Colonic mucosa (tissue), 4 donors: ENCODE data around the gene PSMC3. TPM values are rescaled to one million over a fixed set of nuclear protein-coding genes. Genes with fewer than 3 reads are reported as not detected.

Experiments
- DNase-seq: peaks from one replicate; pipeline ENCODE4 v3.0.0-alpha.2; 2020
- H3K27ac ChIP-seq: fragments of 200-600 bp; one replicate; pipeline ENCODE4 v1.8.0; 2021
- H3K27me3 ChIP-seq: fragments of 200-600 bp; one replicate; pipeline ENCODE4 v1.8.0; 2021
- H3K36me3 ChIP-seq: fragments of 200-600 bp; one replicate; pipeline ENCODE4 v1.8.0; 2021
- H3K4me1 ChIP-seq: fragments of 200-600 bp; one replicate; pipeline ENCODE4 v1.8.0; 2021; ENCODE audit warnings: mild to moderate bottlenecking
- H3K4me3 ChIP-seq: fragments of 200-600 bp; one replicate; pipeline ENCODE4 v1.8.0; 2021
- H3K9ac ChIP-seq, 2 donors: one replicate each; pipeline ENCODE4 v1.7.0; 2013; ENCODE audit warnings: control low read depth in 2 of 2, low read depth in 2 of 2, low read length in 2 of 2
- H3K9me3 ChIP-seq: fragments of 200-600 bp; one replicate; pipeline ENCODE4 v1.8.0; 2021
- CTCF ChIP-seq: fragments of 200-600 bp; IDR thresholded peaks from one replicate; pipeline ENCODE4 v1.8.0; 2022; ENCODE audit warnings: antibody characterized with exemption, mild to moderate bottlenecking
- intact Hi-C: fragments of 100-400 bp; cut with DNase I; formaldehyde crosslinking; loops from one replicate; pipeline ENCODE4 v1.14.1; 2022
- total RNA-seq, 2 donors: library from RNA; stranded (reverse); fragmentation: NEBNext Ultra II Directional in 1 of 2; extraction: Animal tissue kit (Norgen Biotek cat#: 25700) in 1 of 2; gene quantifications; one replicate each; pipeline ENCODE4 v1.2.1, GENCODE V29; 2021
- donor health status: healthy.
- donor health status: DM: no; HTN: no; CAD: no.
- donor health status: DM: no; HTN: no; CAD: no.

PSMC3 gene
- total RNA-seq, 2 donors from 2014 or later = 74.4 to 152 TPM

- Histone ChIP-seq H3K27me3 (no peaks in the 10 kb centered on the region), H3K9ac (no peak overlapping the region), H3K27ac (peak overlapping the region; percentile 11), H3K9me3 (no peaks in the 10 kb centered on the region), H3K4me3 (no peak overlapping the region), H3K36me3 (no peaks in the 10 kb centered on the region), H3K4me1 (no peaks in the 10 kb centered on the region)
- no peak for TF ChIP-seq CTCF
- DNase-seq = no peak
- intact Hi-C loops = no loop called here
Measured at GRCh38 chr11:47388697-47389576, 37.3 kb downstream of the PSMC3 start.

- Histone ChIP-seq H3K9ac (no peak overlapping the region), H3K4me3 (no peak overlapping the region), H3K9me3 (no peaks in the 10 kb centered on the region), H3K4me1 (no peaks in the 10 kb centered on the region), H3K36me3 (no peaks in the 10 kb centered on the region), H3K27me3 (no peaks in the 10 kb centered on the region), H3K27ac (peak overlapping the region; percentile 11)
- intact Hi-C loops = no loop called here
- no peak for DNase-seq
- TF ChIP-seq CTCF = no peak
Measured at GRCh38 chr11:47387944-47388696, 38.1 kb downstream of the PSMC3 start.

- Histone ChIP-seq H3K9me3 (no peaks in the 10 kb centered on the region), H3K4me3 (no peak overlapping the region), H3K4me1 (no peaks in the 10 kb centered on the region), H3K27me3 (no peaks in the 10 kb centered on the region), H3K9ac (no peak overlapping the region), H3K27ac (no peak overlapping the region), H3K36me3 (no peaks in the 10 kb centered on the region)
- intact Hi-C loops = no loop called here
- no peak for TF ChIP-seq CTCF
- no peak for DNase-seq
Measured at GRCh38 chr11:47384498-47384897, 41.7 kb downstream of the PSMC3 start.

GRCh38 chr11:47383071-47383470, 43.2 kb downstream of the PSMC3 start:
- intact Hi-C loops = no loop called here
- no peaks in the 10 kb centered on the region for H3K4me1 ChIP-seq
- no peaks in the 10 kb centered on the region for H3K27me3 ChIP-seq
- no peak for TF ChIP-seq CTCF
- no peaks in the 10 kb centered on the region for H3K36me3 ChIP-seq
- no peak for DNase-seq
- H3K27ac ChIP-seq = no peak overlapping the region
- no peak overlapping the region for H3K4me3 ChIP-seq
- H3K9ac ChIP-seq = no peak overlapping the region
- H3K9me3 ChIP-seq = no peaks in the 10 kb centered on the region

- no peak for TF ChIP-seq CTCF
- no peaks in the 10 kb centered on the region for H3K27me3 ChIP-seq
- H3K27ac ChIP-seq = no peak overlapping the region
- H3K9ac ChIP-seq = no peak overlapping the region
- no peaks in the 10 kb centered on the region for H3K9me3 ChIP-seq
- no peak overlapping the region for H3K4me3 ChIP-seq
- H3K4me1 ChIP-seq = no peaks in the 10 kb centered on the region
- H3K36me3 ChIP-seq = no peaks in the 10 kb centered on the region
- no peak for DNase-seq
- intact Hi-C loops = no loop called here
Measured at GRCh38 chr11:47380078-47380477, 46.2 kb downstream of the PSMC3 start.
